GM12873 (cell line): ENCODE data around the gene NDUFA8.

Source experiments
- CTCF ChIP-seq: IDR thresholded peaks from 2 replicates; pipeline ENCODE4 v1.5.1; 2012; ENCODE audit warnings: low read depth, mild to moderate bottlenecking, moderate library complexity, low read length, control low read depth; ENCODE audit not compliant: insufficient read depth; ENCODE audit errors: missing control alignments

Gene NDUFA8

GRCh38 chr9:122183501-122183900 lies 23.9 kb upstream of the NDUFA8 start:
- TF ChIP-seq CTCF, result no peak

GRCh38 chr9:122180633-122181032 lies 21.1 kb upstream of the NDUFA8 start:
- no peak for TF ChIP-seq CTCF

GRCh38 chr9:122179690-122180074 lies 20.1 kb upstream of the NDUFA8 start:
- TF ChIP-seq CTCF, result no peak

GRCh38 chr9:122179054-122179689 lies 19.6 kb upstream of the NDUFA8 start:
- TF ChIP-seq CTCF, result no peak

- TF ChIP-seq CTCF, result no peak
Measured at GRCh38 chr9:122176916-122177315, 17.3 kb upstream of the NDUFA8 start.

- TF ChIP-seq CTCF, result no peak
Measured at GRCh38 chr9:122173670-122174069, 14.1 kb upstream of the NDUFA8 start.

- TF ChIP-seq CTCF, result no peak
Measured at GRCh38 chr9:122172131-122172530, 12.6 kb upstream of the NDUFA8 start.

- no peak for TF ChIP-seq CTCF
Measured at GRCh38 chr9:122168356-122168755, 8.8 kb upstream of the NDUFA8 start.
